Glomerular endothelial cell (primary cell): ENCODE data around the gene RBM24. TPM values are rescaled to one million over a fixed set of nuclear protein-coding genes. Genes with fewer than 3 reads are reported as not detected.
"Not testable (repeated sequence)": the region's sequence is repeated elsewhere in the genome, so short reads cannot be mapped to it uniquely, and the experiment has no call there.

Experiments
- DNase-seq: peaks from one replicate; pipeline ENCODE4 v3.0.0-alpha.2; 2011; ENCODE audit warnings: low read depth, low spot score; ENCODE audit errors: extremely low read depth
- total RNA-seq: library from RNA; depleted of rRNA; stranded (reverse); fragments of >200 nt; gene quantifications from 2 replicates; pipeline ENCODE4 v1.2.3, GENCODE V29; 2015

The RBM24 gene
- total RNA-seq, 1 donor from 2014 or later: 5.5 TPM

DNA sequence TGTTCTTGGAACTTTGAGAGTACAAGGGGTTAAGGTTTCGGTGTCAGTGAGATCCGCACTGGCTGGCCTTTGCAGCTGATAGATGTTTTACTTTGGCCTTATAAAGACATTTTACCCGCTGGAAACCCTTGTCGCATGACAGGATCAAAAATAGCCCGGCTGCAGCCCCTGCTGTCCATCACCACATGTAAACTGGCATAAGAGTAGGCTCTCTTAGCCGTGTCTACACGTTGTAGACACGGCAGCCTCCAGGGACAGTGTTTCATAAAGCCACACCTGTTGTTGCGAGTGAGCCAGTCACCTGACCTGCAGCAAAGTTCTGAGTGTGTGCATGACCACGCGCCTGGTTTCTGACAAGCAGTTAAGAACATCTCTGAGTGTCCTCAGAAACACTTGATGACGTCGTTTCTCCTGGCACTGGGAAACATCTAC is 8.5 kb downstream of the RBM24 start:
- DNase-seq: no peak

- DNase-seq: no peak
Measured at GRCh38 chr6:17291778-17292177, 10.6 kb downstream of the RBM24 start.

- DNase-seq: no peak
Measured at GRCh38 chr6:17292600-17293133, 11.5 kb downstream of the RBM24 start.

DNA sequence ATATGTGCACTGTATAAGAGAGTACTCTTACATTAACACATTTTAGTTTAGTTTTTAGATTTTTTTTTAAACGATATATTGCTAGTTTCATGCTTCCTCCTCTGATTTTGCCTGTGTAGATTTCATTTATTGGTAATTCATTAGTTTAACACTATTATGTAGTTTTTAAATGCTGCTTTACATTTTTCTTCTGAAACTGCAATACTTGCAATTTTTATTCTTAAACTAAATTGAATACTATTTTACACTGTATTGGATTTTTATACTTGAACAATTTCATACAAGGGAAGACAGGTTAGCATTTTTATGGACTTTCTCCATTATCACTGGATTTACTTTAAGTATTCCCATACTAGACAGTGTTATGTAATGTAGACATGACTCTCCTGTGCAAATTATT is 12.2 kb downstream of the RBM24 start:
- DNase-seq: no peak

- no peak for DNase-seq
Measured at GRCh38 chr6:17297271-17298080, 16.3 kb downstream of the RBM24 start.

GRCh38 chr6:17298257-17298656 is 17.1 kb downstream of the RBM24 start:
- DNase-seq: no peak

- no peak for DNase-seq
Measured at GRCh38 chr6:17299222-17299621, 18.1 kb downstream of the RBM24 start.

DNA sequence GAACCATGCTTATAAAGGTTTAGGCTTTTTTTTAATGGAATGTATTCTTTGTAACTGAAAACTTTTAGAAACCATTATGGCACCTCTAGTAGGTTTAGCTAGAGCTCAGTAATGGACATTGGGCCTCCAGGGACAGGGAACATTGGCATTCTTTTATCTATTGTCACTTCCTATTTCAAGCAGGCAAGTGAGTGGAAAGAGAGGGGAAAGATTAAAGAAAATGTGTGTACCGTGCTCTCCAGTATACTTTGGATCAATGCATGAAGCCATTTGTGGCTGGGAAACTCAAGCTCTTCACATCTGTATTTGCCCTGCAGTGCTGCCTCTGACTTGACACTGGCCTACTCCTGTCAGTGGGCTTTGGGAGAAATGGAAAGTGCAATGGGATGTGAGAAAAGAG is 18.6 kb downstream of the RBM24 start:
- DNase-seq: no peak

DNA sequence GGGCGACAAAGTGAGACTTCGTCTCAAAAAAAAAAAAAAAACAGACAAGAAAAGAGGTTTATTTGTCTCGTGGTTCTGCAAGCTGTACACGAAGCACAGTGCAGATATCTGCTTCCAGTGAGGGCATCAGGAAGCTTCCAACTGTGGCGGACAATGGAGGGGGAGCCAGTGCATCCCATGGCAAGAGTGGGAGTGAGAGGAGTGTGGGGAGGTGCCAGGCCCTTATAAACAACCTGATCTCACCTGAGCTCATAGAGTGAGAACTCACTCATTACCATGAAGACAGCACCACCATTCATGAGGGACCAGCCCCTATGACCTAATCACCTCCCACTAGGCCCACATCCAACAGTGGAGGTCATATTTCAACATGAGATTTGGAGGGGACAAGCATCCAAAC is 19.5 kb downstream of the RBM24 start:
- DNase-seq: no peak

DNA sequence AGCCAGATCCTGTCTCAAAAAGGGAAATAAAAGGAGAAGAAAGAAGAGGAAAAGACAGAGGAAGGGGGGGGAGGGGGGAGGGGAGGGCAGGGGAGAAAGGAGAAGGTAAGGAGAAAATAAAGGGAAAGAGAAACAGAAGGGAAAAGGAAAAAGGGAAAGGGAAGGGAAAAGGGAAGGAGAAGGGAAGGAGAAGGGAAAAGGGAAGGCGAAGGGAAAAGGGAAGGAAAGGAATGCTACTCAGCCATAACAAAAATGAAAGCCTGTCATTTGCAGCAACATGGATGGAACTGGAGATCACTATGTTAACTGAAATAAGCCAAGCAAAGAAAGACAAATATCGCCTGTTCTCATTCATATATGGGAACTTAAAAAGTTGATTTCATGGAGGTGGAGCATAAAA is 22.3 kb downstream of the RBM24 start:
- DNase-seq: no peak

DNA sequence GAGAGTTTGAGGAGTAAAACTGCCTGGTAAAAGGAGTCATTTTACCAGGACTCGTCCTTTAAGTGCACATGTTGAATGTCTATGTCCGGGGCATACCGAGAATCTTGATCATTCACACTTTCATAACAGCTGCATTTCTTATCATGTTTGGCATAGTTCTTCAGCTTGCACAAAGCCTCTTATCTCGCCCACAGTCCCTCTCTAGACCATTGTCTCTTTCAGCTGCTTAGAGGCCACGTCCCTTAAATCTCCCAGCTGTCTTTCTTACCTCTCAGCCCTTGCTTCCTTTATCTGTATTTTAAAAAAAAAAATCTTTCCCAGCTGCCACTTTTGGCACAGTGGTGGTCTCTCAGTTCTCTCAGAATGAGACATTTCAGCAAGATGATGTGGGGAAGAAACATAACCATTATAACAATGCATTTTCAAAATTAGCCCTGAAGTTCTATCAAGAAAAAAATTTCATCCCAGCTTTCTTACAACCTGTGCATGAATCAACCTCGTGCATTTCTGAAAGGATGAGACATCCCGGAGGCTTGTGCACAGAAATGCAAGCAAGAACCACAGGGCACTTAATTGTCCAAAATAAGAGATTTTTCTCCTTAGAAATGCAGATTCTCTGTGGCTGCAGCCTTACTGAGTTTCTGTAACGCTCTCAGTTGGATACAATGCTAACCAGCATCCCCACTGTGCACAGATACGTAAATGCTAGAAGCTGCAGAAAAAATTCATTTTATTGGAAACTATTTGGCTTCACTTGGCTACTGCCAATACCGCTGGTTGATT is 24.2 kb downstream of the RBM24 start:
- DNase-seq: no peak

- DNase-seq: no peak
Measured at GRCh38 chr6:17311595-17312311, 30.6 kb downstream of the RBM24 start.

DNA sequence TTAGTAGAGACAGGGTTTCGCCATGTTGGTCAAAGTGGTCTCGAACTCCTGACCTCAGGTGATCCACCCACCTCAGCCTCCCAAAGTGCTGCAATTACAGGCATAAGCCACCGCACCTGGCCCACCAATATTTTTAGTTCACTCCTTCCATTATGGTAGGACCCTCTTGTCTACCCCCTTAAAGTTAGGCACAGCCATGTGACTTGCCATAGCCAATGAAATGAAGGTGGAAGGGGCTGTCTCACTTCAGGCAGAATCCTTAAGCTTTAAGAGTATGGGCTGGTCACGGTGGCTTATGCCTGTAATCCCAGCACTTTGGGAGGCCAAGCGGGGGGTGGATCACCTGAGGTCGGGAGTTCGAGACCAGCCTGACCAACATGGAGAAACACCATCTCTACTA is 32.1 kb downstream of the RBM24 start:
- not testable (repeated sequence) for DNase-seq

DNA sequence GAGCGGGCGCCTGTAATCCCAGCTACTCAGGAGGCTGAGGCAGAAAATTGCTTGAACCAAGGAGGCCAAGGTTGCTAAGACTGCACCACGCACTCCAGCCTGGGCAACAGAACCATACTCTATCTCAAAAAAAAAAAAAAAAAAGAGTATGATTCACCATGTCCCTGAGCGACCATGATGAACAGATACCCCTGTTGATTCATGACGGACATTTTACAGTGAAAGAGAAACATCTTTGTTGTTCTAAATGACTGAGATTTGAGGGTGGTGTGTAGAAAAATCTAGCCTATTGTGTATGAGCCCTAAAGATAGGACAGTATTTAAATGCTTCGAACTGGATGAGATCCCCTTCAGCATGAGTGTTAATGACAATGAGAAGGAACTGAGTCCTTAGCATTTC is 32.8 kb downstream of the RBM24 start:
- DNase-seq: no peak

DNA sequence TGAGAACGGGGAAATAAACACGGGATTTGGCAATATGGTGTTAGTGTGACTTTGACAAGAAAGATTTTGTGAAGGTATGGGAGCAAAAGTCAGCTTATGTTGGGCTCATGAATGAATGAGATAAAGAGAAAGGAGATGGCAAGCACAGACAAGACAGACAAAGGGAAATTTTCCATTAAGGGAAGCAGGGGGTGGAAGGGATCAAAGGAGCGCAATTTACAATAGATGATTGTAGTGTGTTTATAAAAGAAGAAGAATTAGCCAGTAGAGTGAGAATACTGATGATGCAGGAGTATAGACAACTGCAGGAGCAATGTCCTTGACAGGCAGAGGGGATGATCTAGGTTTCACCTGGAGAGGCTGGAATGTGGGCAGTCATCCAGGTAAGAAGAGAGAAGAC is 34.1 kb downstream of the RBM24 start:
- no peak for DNase-seq

DNA sequence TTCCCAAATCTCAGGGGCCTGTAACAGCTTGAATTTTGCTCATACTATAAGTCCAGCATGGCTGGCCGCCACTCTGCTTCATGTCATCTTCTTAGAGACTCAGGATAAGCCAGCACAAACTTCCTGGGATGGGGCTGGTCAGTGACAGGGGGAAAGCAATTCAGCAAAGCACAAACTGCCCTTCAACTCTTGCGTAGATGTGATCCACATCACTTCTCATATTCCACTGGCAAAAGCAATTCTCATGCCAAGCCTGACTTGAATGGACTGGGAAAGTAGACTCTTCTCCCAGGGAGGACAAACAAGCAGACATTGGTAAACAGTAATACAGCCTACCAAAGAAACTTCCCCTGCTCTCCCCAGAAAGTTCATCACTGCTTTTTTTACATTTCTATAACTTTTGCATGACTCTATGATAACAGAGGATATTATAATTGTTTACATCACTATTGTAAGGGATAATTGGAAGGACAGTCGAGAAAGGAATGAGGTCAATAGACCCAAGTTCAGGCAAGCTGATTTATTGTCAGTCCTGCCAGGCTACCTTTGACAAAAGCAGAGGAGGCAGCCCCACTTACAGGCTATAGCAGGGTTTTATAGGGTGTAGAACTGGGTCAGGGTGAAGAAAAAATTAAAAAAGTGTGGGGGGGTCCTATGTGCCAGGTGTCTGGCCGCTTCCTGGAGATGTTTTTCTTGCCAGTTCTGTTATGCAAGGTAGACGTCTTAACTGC is 37.4 kb downstream of the RBM24 start:
- no peak for DNase-seq

DNA sequence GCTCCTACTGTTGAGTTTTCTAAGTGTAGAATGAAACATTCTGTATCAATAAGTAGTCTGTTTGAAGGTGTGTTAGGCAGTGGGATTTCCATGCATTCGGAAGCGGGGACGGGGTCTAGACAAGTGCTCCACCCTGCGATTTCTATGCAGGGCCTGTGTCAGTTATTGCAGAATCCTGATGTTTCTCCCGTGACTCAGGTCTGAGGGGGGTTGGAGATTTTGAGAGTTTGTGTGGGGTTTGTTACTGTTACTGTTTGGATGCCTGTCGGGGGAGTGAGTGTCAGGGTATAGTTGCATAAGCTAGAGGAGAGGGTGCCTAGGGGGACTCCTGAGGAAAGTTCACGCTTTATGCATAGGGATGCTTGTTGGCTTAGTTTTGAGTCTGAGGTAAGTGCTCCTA is 39.1 kb downstream of the RBM24 start:
- DNase-seq: not testable (repeated sequence)

DNA sequence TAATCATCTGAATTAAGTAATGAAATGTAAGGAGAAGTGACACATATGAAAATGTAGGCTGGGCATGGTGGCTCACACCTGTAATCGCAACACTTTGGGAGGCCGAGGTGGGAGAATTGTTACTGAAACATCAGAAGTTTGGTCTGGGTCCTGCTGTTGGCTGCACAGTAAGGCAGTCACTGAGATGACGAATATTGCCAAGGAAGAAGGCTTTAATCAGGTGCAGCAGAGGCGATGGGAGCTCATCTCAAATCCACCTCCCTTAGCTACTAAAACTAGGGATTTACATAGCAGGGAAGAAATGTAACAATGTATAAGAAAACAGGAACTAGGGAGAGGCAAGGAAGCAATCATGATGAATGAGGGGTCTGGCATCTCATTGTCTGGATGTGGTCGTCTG is 50.1 kb downstream of the RBM24 start:
- no peak for DNase-seq

DNA sequence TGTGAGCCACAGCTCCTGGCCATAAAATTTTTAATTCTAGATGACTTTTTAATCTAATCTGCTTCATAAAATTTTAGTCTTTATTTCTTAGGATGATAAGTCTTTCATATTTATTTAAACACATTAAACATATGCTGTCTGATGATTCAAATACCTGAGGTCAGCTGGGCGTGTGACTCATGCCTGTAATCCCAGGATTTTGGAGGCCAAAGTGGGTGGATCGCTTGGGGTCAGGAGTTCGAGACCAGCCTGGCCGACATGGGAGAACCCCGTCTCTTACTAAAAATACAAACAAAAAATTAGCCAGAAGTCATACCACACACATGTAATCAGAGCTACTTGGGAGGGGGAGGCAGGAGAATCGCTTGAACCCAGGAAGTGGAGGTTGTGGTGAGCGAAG is 53.1 kb downstream of the RBM24 start:
- DNase-seq: no peak

DNA sequence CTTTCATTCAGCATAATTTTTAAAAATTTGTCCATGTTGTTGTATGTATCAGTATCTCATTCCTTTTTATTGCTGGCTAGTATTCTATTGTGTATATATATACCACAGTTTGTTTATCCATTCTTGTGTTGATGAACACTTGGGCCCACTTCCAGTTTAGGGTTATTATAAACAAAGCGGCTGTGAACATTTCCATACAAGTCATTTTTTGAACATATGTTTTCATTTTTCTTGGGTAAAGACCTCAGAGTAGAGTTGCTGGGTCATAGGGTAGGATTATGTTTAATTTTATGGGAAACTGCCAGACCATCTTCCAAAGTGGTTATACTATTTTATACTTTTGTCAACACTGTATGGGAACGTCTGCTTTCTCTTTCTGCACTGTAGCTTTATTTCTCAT is 55.3 kb downstream of the RBM24 start:
- DNase-seq: no peak

GRCh38 chr6:17339308-17339670 is 58.1 kb downstream of the RBM24 start:
- no peak for DNase-seq
